MV-4-11 (cell line): Measurements from ENCODE around the gene SSUH2.
"Not testable (repeated sequence)": the region's sequence is repeated elsewhere in the genome, so short reads cannot be mapped to it uniquely, and the experiment has no call there.

ENCODE experiments used
- DNase-seq: peaks from one replicate; lab custom pipeline; 2025; lab: John Stamatoyannopoulos, UW

SSUH2 gene

DNA sequence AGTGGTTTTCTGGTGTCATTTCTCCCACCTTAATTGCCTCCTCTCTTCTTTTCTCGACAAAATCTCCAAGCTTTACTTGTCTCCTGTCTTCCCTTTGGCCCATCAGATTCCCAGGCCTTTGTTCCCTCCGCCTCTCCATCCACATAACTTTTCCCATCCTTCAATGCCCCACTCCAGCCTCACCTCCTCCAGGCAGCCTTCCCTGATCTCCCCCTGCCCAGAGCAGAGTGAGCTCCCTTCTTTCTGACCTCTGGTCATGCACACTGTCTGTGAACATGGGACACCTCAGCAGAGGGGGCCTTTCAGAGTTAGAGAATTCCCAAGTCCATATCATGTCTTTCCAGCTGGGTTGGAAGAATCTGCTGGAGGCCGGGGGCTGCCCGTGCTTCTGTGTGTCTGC is 14.6 kb upstream of the SSUH2 start:
- no peak for DNase-seq

DNA sequence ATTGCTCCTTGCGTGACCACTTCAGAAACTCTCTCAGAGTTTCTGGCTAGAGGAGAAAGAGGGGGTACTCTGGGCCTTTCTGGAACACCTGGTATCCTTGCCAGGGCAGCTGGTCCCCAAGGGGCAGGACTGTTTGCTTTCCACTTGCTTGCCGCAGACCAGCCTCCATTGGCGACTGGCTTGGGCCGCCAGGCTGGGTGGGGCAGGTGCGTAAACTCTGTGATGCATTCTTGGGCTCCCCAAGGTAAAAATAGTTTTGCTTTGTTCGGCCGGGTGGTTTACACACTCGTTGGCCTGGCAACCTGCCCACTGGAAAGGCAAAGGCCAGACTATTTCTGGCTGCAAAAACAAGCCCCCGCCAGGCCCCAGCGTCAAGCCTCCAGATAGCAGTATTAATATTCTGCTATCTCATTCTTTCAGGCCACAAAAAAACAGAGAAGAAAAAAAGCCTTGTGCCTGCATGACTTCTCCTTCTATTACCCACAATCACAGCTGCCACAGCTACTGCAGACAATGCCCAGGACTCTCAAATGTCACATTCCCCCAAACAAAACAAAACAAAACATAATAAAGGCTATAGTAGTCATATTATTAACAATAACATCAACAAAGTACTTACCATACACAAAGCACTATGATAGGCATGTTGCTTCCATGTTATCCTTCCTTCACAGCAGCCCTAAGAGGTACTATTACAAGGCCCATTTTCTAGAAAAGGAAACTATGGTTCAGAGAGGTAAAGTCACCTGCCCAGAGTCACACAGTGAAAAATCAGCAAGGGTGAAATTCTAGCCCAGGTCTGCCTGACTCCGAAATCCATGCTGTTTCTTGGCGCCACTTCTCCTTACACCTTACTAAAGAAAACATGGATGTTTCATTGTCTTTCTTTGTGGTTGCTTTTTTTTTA is 14.0 kb upstream of the SSUH2 start:
- DNase-seq = peak; percentile 16

GRCh38 chr3:8657804-8658305 is 13.3 kb upstream of the SSUH2 start:
- DNase-seq = no peak

- DNase-seq = no peak
These were observed 11.6 kb upstream of the SSUH2 start for GRCh38 chr3:8656240-8656639.

DNA sequence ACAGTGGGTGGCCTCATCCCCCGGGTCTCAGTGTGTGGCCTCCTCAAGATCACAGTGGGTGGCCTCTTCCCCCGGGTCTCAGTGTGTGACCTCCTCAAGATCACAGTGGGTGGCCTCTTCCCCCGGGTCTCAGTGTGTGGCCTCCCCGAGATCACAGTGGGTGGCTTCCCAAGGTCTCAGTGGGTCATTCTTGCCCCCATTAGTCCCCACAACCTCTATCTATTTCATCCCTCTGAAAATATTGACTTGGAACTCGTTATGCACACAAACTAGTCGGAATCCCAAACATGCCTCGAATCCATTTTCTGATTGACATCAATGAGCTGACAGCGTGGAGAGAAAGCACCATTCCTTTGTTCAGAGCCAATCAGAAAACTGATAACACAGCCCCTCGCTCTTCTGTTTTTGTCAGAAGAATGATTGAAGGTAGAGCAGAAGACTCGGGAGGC is 10.8 kb upstream of the SSUH2 start:
- no peak for DNase-seq

GRCh38 chr3:8654572-8655329 is 10.2 kb upstream of the SSUH2 start:
- DNase-seq = not testable (repeated sequence)

DNA sequence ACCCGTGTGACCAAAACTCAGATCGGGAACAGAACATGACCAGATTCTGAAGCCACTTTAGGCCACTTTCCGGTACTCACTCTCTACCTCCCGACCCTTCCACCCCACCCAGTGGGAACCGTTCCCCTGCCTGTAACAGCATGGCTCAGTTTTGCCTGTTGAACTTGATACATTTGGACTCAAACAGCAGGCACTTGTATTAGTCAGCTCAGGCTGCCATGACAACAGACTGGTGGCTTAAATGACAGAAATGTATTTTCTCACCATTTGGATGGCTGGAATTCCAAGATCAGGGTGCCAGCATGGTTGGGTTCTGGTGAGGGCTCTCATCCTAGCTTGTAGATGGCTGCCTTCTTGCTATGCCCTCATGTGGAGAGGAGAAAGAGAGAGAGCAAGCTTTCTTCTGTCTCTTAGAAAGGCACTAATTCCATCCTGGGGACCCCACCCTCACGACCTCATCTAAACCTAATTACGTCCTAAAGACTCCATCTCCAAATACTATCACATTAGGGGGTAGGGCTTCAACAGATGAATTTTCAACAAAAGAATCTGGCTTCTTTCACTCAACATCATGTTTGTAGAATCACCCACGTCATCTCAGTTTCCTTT is 9.3 kb upstream of the SSUH2 start:
- no peak for DNase-seq

DNA sequence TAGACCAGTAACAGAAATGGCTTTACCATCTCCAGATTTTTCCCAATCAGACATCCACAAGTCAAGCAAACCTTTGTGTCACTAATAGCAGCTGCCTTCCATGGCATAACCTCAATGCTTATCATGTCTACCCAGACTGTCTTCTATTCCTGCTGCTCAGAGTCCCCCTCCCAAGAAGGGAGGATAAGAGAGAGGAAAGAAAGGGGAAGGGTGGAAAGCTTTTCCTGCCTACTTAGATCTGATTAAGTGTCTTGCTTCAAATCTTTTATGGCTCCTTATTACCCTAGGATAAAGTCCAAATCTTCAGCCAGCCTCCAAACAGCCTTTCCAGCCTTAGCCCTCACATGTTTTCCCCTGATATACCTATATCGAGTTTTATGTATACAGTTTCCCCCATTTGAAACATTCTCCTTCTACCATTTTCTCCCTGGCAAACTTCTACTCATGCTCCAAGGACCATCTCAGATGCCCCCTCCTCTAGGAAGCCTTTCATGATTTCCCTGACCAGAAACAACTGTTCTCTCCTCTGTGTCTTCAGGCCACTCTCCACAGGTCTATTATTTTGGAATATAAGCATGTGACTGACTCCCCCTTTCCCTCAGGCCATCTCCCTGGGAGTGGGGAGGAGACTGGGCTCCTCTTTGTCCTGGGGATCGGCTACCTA is 7.9 kb upstream of the SSUH2 start:
- DNase-seq = no peak

GRCh38 chr3:8651418-8652323 is 7.1 kb upstream of the SSUH2 start:
- DNase-seq = no peak

GRCh38 chr3:8650583-8651416 is 6.2 kb upstream of the SSUH2 start:
- DNase-seq = no peak

- no peak for DNase-seq
These were observed 5.2 kb upstream of the SSUH2 start for GRCh38 chr3:8649757-8650156.

DNA sequence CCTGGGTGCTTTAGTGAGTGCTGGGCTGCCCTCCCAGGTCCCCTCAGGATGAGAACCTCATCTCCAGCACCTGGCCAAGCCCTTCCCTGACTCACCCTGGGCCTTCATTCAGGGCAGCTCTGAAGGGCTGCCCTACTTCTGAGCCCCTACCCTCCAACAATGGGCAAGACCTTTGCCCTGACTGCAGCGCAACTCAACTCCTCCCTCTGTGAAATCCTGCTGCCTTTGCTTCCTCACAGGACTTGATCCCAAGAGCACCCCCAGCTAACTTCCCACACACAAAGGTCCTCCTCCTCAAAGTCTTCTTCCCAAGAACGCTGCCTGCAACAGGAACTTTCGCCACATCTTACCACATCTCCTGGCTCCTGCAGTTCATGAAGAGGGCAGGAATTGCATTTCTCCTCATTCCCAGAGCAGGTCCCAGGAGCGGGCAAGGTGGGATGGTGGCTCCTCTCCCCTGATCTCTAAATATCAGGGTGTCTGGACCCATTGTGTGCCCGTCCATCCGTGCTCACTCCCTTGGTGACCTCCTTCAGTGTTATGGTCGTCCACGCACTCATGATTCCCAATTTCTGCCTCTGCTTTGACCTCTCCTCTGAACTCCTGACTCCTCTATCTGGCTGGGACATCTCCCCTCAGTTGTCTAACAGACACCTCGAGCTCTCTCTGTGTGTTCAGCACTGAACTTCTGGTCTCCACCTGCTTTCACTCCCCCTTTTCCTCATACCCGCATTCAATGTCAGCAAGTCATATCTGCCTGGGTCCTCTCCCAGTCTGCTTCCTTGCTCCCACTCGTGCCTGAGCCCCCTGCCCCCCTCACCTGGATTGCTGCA is 4.5 kb upstream of the SSUH2 start:
- no peak for DNase-seq

DNA sequence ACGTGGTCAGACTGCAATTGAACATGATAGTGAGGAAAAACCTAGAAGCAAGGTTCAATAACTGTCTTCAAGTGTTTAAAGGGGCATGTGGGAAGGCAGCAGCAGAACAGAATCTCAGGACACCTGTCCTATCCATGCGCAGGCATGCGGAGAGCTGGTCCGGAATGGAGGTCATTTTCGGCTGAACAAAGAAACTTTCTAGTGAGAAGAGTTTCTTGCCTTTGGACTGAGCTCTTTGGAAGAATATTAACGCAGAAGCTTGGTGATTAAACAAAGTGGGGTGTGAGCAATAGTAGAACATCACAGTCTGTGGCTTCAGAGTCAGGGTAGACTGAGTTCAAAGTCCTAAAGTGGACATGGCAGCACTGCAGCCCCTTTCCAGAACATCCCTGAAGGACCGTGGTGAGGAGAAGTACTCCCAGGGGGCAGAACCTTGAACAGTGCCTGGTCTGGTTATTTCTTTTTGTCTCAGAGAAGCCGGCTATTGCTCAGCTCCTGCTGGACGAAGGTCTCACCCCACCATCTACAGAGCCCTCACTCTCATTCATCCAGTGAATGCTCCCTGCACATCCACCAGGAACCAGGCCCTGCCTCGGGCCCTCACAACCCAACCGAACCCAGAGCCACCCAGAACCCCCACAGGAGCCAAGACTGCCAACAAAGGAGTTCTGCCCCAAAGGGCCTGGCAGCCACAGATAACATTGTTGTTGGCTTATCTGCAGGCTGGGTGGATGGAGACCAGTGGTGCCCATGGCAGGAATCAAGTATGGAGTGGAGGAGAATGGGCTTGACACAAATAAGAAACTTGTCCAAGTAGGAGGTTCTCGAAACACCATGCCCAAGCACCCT is 2.8 kb upstream of the SSUH2 start:
- DNase-seq = no peak

DNA sequence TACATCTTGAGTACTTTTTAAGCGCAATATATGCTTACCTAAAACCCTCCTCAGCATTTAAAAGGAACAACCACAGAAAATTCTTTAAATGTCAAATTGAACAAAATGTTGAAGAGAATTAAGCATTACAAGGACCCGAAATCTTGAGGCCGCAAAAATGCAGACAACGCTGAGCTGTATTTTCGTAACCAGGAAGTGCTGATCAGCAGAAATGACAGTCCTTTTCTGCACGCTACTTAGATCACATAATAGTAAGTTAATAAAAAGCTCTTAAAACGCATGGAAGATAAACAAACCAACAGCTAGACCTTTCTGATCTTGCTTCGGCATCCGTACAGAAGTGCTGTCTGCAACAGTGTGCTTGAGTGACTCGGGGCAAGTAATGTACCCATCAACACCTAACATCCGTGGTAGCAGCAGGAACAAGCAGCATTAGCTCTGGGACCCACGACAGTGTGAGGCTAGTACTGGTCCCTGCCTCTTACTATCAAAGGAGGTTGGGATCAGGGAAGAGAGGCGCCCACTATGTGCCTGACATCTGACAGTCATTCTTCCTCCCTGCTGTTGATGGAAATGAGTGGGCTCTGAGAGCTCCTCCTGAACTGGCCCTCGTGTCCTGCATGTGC is 1.8 kb upstream of the SSUH2 start:
- DNase-seq = no peak

- DNase-seq = no peak
These were observed 1.1 kb upstream of the SSUH2 start for GRCh38 chr3:8645712-8646111.

- no peak for DNase-seq
These were observed 769 bp downstream of the SSUH2 start for GRCh38 chr3:8643693-8644365.

DNA sequence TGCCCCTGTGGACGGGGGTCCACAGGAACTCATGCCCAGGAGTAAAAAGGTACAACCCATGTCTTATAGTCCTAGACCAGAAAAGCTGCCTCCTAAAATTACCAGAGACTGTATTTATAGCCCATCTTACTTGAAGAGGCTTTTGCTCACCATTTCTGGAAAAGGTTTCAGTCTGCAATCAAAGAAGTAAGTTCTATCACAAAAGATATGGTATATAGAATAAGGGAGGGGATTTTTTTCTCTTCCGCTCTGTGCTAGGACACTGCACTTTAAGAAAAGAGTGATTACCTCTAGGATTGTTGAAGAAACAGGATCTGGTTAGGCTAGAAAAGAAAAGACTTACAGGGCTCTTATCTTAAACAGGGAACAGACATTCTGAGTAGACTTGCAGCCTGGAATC is 2.6 kb downstream of the SSUH2 start:
- DNase-seq = no peak
